ENCODE results near the gene SEPSECS.

Gene SEPSECS

DNA sequence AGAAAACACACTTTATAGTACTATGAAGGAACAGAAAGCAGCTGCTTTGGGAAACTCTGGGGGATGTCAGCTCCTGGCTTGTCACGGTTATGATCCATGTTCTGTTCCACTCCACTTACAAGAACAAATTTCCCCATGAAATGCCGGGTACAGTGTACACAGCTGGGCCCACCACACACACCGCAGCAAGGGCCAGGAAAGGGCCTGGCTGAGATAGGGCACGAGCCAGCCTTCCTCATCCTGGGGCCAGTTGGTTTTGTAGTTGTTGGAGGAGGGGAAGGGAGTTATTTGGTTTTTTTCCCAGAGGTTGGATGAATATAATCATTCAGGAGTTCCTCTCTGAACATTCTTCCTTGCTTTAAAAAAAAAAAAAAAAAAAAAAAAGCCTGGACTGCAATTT is 56.8 kb downstream of the SEPSECS start:
- TF ChIP-seq, protein P1, sequence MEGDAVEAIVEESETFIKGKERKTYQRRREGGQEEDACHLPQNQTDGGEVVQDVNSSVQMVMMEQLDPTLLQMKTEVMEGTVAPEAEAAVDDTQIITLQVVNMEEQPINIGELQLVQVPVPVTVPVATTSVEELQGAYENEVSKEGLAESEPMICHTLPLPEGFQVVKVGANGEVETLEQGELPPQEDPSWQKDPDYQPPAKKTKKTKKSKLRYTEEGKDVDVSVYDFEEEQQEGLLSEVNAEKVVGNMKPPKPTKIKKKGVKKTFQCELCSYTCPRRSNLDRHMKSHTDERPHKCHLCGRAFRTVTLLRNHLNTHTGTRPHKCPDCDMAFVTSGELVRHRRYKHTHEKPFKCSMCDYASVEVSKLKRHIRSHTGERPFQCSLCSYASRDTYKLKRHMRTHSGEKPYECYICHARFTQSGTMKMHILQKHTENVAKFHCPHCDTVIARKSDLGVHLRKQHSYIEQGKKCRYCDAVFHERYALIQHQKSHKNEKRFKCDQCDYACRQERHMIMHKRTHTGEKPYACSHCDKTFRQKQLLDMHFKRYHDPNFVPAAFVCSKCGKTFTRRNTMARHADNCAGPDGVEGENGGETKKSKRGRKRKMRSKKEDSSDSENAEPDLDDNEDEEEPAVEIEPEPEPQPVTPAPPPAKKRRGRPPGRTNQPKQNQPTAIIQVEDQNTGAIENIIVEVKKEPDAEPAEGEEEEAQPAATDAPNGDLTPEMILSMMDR (IDR thresholded peaks at IDR 0.05; ENCODE audit: low read depth, low read length), result no peak

DNA sequence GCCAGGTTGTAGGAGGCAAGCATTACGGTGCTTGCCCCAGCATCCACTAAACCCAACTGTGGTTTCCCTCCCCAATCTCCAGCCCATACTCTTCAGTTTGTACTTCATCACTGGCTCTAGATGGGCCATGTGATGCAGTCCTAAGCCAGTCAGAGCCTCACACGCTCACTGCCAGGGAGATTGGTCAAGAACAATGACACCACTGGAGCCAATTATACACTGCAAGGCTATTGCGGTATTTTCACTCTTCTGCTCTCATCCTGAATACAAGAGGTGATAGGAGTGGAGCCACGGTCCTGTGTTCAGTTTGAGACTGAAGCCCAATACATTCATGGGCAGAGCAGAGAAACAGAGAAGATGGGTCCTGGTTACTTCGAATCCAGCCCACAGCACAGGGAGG is 58.4 kb downstream of the SEPSECS start:
- H3K4me3 ChIP-seq (ENCODE audit: low read depth, low read length), result no peak overlapping the region
- TF ChIP-seq, protein P1 (IDR thresholded peaks at IDR 0.05; ENCODE audit: low read depth, low read length), result no peak

More for the DNA sequence above, 56.8 kb downstream of the SEPSECS start:
- H3K4me3 ChIP-seq (ENCODE audit: low read depth, low read length), result no peak overlapping the region

DNA sequence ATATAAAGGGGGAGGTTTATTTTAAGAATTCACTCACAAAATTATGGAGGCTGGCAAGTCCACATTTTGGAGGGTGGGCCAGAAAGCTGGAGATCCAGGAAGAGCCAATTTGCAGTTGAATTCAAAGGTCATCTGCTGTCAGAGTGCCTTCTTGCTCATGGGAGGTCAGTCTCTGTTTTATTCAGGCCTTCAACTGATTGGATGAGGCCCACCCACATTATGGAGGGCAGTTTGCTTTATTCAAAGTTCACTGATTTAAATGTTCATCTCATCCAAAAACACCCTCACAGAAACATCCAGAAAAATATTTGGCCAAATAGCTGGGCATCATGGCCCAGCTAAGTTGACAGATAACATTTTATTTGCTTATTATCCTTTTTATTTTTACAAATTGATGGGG is 59.5 kb downstream of the SEPSECS start:
- no peak overlapping the region for H3K4me3 ChIP-seq (ENCODE audit: low read depth, low read length)
- TF ChIP-seq, protein P1 (IDR thresholded peaks at IDR 0.05; ENCODE audit: low read depth, low read length), result no peak

DNA sequence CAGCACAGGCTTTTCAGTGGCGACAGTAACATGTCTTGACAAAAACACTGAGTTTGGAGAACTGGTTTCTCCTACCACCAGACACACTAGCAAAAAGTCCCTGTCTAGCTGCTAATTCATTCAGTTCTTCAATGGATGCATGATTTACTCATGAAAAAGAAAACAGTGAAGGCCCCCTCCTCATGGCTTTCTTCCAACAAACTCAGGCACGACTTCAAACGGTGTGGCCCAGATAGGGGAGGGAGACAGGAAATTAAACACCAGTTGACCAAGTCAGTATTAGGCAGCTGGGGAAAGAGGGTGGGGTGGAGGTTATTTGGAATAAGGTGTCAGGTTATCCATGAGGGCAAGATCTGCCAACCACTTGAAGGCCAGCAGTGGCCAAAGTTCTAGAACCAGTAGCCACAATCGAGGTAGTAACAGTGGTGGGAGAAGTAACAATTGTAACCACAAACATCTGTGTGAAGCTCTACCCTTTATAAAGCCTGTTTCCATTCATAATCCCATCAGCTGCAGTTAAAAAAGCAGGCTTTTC is 60.2 kb downstream of the SEPSECS start:
- no peak overlapping the region for H3K4me3 ChIP-seq (ENCODE audit: low read depth, low read length)
- TF ChIP-seq, protein P1 (IDR thresholded peaks at IDR 0.05; ENCODE audit: low read depth, low read length), result no peak

DNA sequence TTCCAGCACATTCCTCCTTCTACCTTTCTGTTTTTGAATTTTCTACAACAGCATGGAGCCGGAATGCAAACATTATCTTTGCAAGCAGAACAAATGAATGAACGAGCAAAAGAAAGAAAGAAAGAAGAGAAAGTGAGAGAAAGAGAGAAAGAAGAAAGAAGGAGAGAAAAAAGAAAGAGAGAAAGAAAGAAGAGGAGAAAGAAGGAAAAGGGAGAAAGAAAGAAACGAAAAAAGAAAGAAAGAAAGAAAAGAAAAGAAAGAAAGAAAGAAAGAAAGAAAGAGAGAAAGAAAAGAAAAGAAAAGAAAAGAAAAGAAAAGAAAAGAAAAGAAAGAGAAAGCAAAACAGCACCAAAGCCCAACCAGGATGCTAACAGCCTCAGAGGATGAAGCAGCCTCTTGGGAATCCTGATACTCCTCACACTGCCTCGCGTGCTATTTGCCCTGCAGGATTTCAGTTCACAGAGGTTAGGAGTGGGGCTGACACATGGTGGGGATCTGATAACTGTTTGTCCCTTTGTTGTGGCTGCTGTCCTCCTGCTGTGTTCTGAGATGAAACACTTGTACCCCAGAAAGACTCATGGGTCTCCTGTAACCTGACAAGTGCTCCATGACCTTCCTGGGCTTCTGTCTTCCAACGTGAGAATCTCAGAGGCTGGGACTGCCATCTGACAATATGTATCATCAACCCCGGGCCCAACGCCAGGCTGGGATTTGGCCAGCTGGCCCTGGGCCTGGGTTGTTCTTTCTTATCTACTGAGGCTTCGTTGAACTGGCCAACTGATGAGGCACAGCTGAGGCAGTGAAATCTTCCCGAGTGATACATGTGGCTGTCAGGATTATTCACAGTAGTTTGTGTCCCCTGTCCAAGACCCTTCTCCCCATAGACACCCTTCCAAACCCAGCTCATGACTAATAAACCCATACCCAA is 61.0 kb downstream of the SEPSECS start:
- no peak overlapping the region for H3K4me3 ChIP-seq (ENCODE audit: low read depth, low read length)
- TF ChIP-seq, protein P1 (IDR thresholded peaks at IDR 0.05; ENCODE audit: low read depth, low read length), result no peak

DNA sequence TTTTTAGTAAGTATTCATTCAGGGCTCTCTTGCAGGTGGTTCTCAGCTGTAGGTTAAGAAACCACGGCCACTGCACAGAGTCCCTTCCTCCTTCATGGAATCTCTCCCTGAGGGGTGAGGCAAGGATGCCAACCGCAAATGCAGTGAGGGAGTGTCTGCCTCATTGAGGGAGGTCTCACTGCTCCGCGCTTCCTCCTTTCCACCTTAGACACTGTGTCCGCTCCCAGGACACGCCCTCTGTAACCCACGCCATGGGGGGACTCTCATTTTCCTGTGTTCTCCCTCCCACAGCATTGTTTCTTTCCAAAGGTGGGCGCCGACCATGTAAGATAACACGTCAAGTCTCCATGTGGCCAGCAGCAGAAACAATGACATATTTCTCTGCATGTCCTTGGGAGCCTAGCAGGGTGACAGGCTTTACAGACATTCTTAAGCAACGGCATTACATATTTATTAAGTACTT is 63.2 kb downstream of the SEPSECS start:
- no peak overlapping the region for H3K4me3 ChIP-seq (ENCODE audit: low read depth, low read length)
- TF ChIP-seq, protein P1 (IDR thresholded peaks at IDR 0.05; ENCODE audit: low read depth, low read length), result no peak

Data from WI38 (cell line).